Uterus (tissue), 2 donors: ENCODE results near the gene GLRB.

Experiments used
- CTCF ChIP-seq, 4 experiments: fragments of 200-600 bp in 2 of 4; fragments of 450-650 bp in 2 of 4; sonication (generic) in 2 of 4; IDR thresholded peaks; one replicate each; pipeline ENCODE4 v1.5.1; 2016 to 2019; ENCODE audit warnings: antibody characterized with exemption in 4 of 4, mild to moderate bottlenecking in 2 of 4, moderate library complexity in 1 of 4
- POLR2A ChIP-seq, 2 donors: fragments of 450-650 bp; IDR thresholded peaks; one replicate each; pipeline ENCODE4 v1.6.1; 2016; ENCODE audit warnings: antibody characterized with exemption in 2 of 2, mild to moderate bottlenecking in 1 of 2, moderate library complexity in 1 of 2

GRCh38 chr4:157052429-157053040 lies 23.4 kb upstream of the GLRB start:
- TF ChIP-seq CTCF (IDR thresholded peaks at IDR 0.05) (no peak), POLR2A (IDR thresholded peaks at IDR 0.05) (no peak)
